ENCODE data around the gene ENKUR. TPM values are rescaled to one million over a fixed set of nuclear protein-coding genes. Genes with fewer than 3 reads are reported as not detected.
"Not testable (repeated sequence)": the region's sequence is repeated elsewhere in the genome, so short reads cannot be mapped to it uniquely, and the experiment has no call there.

ENKUR gene
- total RNA-seq, 2 donors from 2014 or later: 0.62 TPM; not detected in 1

DNA sequence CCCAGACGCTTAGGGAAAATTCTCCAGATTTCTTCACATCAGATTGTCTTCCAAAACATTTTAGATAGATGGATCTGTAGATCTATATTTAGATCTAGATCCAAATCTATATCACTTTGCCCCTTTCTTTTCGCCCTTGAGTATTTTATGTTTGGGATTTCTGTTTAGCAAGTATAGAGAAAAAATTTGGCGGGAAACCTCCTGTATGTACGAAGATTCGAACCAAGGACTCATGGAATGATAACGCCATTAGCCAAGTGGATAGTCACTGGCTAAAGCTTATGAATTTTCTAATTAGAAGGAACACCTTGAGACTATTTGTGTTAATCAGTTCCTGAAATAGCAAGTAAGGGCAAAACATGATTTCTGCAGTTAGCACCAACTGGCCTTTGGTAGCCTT lies 1.7 kb upstream of the ENKUR start:
- no peak overlapping the region for H3K4me3 ChIP-seq
- DNase-seq (ENCODE audit: low spot score): no peak
- no peaks in the 10 kb centered on the region for H3K27me3 ChIP-seq (replicated peaks; ENCODE audit: insufficient read depth)
- 88% methylated on average over 6 of the region's 6 CpGs for WGBS
- H3K36me3 ChIP-seq: no peaks in the 10 kb centered on the region
- TF ChIP-seq POLR2A (IDR thresholded peaks at IDR 0.05): no peak
- no peak for TF ChIP-seq CTCF (IDR thresholded peaks at IDR 0.05)
- no peak for TF ChIP-seq POLR2AphosphoS5 (IDR thresholded peaks at IDR 0.05)
- H3K4me1 ChIP-seq (replicated peaks): no peaks in the 10 kb centered on the region
- intact Hi-C loops (cut with DNase I): loop anchor here (5.0 kb wide), 2 partner anchors 65 to 295 kb away; partner anchors contain the start of genes ARHGAP21 and PRTFDC1
- H3K27ac ChIP-seq: peak overlapping the region; percentile 86 to 89
- no peaks in the 10 kb centered on the region for H3K9me3 ChIP-seq

DNA sequence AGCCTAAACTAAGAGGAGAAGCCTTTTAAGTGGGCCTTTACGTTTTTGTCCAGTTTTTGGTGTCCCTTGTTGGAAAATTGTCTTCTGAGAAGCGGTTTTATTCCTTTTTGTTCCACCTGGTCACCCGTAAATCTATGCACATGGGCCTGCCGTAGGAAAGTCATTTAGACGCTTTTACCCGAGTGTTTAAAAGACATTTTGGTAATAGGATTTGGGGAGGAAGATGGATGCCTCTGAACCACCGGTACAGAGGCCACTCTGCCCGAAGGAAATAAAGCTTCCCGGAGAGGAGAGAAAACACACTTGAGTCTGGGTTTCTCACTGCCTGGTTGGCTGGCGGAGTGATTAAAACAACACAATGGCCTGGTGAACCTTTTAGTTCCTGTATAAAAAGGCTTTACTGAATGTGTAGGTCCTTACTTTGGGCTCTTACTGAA lies 1.2 kb upstream of the ENKUR start:
- TF ChIP-seq POLR2A (IDR thresholded peaks at IDR 0.05): no peak
- no peak for TF ChIP-seq POLR2AphosphoS5 (IDR thresholded peaks at IDR 0.05)
- TF ChIP-seq CTCF (IDR thresholded peaks at IDR 0.05): no peak
- Histone ChIP-seq H3K4me3 (peak overlapping the region; percentile 52 to 57), H3K27ac (peak overlapping the region; percentile 86 to 89), H3K4me1 (replicated peaks) (no peaks in the 10 kb centered on the region), H3K27me3 (replicated peaks; ENCODE audit: insufficient read depth) (no peaks in the 10 kb centered on the region), H3K9me3 (no peaks in the 10 kb centered on the region), H3K36me3 (no peaks in the 10 kb centered on the region)
- 6% methylated on average over 10 of the region's 10 CpGs for WGBS
- intact Hi-C loops (cut with DNase I): loop anchor here (5.0 kb wide), 2 partner anchors 65 to 295 kb away; partner anchors contain the start of genes ARHGAP21 and PRTFDC1
- DNase-seq (ENCODE audit: low spot score): peak; percentile 10

GRCh38 chr10:25016376-25017153 lies 607 bp upstream of the ENKUR start, which contains the start of gene THNSL1:
THNSL1 (plus strand) TSS chr10:25016612; CDS start chr10:25023224, 6,612 bp downstream.
- H3K27me3 ChIP-seq (replicated peaks; ENCODE audit: insufficient read depth): no peaks in the 10 kb centered on the region
- no peaks in the 10 kb centered on the region for H3K9me3 ChIP-seq
- peak within 1 kb of the TSS; percentile 86 to 89 for H3K27ac ChIP-seq
- intact Hi-C loops (cut with DNase I): loop anchor here (5.0 kb wide), 2 partner anchors 64 to 294 kb away; partner anchors contain the start of genes ARHGAP21 and PRTFDC1
- under 1% methylated on average over 69 of the region's 69 CpGs for whole genome bisulfite sequencing
- no peaks in the 10 kb centered on the region for H3K36me3 ChIP-seq
- no peaks in the 10 kb centered on the region for H3K4me1 ChIP-seq (replicated peaks)
- peak within 1 kb of the TSS; percentile 52 to 57 for H3K4me3 ChIP-seq
- TF ChIP-seq CTCF (IDR thresholded peaks at IDR 0.05): peak in 2 of 4 experiments; percentile 2 to 6
- TF ChIP-seq POLR2A (IDR thresholded peaks at IDR 0.05): peak; percentile 68
- TF ChIP-seq POLR2AphosphoS5 (IDR thresholded peaks at IDR 0.05): peak; percentile 87
- DNase-seq (ENCODE audit: low spot score): peak; percentile 98

GRCh38 chr10:25014579-25014978 lies 1.4 kb downstream of the ENKUR start:
- intact Hi-C loops (cut with DNase I): no loop called here
- no peaks in the 10 kb centered on the region for H3K9me3 ChIP-seq
- no peak overlapping the region for H3K4me3 ChIP-seq
- DNase-seq (ENCODE audit: low spot score): no peak
- H3K27ac ChIP-seq: no peak overlapping the region
- TF ChIP-seq CTCF (IDR thresholded peaks at IDR 0.05) (no peak), POLR2A (IDR thresholded peaks at IDR 0.05) (no peak), POLR2AphosphoS5 (IDR thresholded peaks at IDR 0.05) (no peak)
- H3K36me3 ChIP-seq: no peaks in the 10 kb centered on the region
- H3K4me1 ChIP-seq (replicated peaks): no peaks in the 10 kb centered on the region
- H3K27me3 ChIP-seq (replicated peaks; ENCODE audit: insufficient read depth): no peaks in the 10 kb centered on the region

GRCh38 chr10:25011591-25011990 lies 4.4 kb downstream of the ENKUR start:
- intact Hi-C loops (cut with DNase I); H3K27me3 ChIP-seq (replicated peaks; ENCODE audit: insufficient read depth); H3K9me3 ChIP-seq; H3K27ac ChIP-seq; H3K4me1 ChIP-seq (replicated peaks); H3K4me3 ChIP-seq; H3K36me3 ChIP-seq; DNase-seq (ENCODE audit: low spot score): not testable (repeated sequence)
- WGBS: 87% methylated on average over 2 of the region's 2 CpGs

Data from prostate gland (tissue), 2 donors.